ENCODE results near the gene ZBP1.
A peak's percentile ranks its signal among the peaks of the same experiment; 100 is the strongest.

The ZBP1 gene

GRCh38 chr20:57656252-57656820 lies 36.1 kb upstream of the ZBP1 start:
- Histone ChIP-seq H3K79me2 (ENCODE audit: insufficient read depth, low read depth) (no peaks in the 10 kb centered on the region), H2AFZ (ENCODE audit: low read depth) (no peak overlapping the region), H3K4me3 (IDR thresholded peaks at IDR 0.05; ENCODE audit: insufficient read depth, low read depth, low read length) (no peak overlapping the region), H3K4me2 (no peak overlapping the region), H3K36me3 (ENCODE audit: insufficient read depth) (no peaks in the 10 kb centered on the region), H3K27me3 (ENCODE audit: insufficient read depth, low read depth) (no peaks in the 10 kb centered on the region), H3K4me1 (ENCODE audit: low read depth, poor library complexity, severe bottlenecking) (no peaks in the 10 kb centered on the region), H3K9ac (no peak overlapping the region), H4K20me1 (ENCODE audit: insufficient read depth) (no peaks in the 10 kb centered on the region), H3K27ac (no peak overlapping the region)
- TF ChIP-seq CTCF (conservative IDR thresholded peaks at IDR 0.05; ENCODE audit: low read depth, low read length) = no peak

GRCh38 chr20:57655809-57656155 lies 35.6 kb upstream of the ZBP1 start:
- no peak overlapping the region for H3K27ac ChIP-seq
- H3K27me3 ChIP-seq (ENCODE audit: insufficient read depth, low read depth) = no peaks in the 10 kb centered on the region
- no peak overlapping the region for H3K4me2 ChIP-seq
- no peak overlapping the region for H3K4me3 ChIP-seq (IDR thresholded peaks at IDR 0.05; ENCODE audit: insufficient read depth, low read depth, low read length)
- TF ChIP-seq CTCF (conservative IDR thresholded peaks at IDR 0.05; ENCODE audit: low read depth, low read length) = no peak
- H3K4me1 ChIP-seq (ENCODE audit: low read depth, poor library complexity, severe bottlenecking) = no peaks in the 10 kb centered on the region
- H3K9ac ChIP-seq = no peak overlapping the region
- H4K20me1 ChIP-seq (ENCODE audit: insufficient read depth) = no peaks in the 10 kb centered on the region
- H2AFZ ChIP-seq (ENCODE audit: low read depth) = no peak overlapping the region
- H3K79me2 ChIP-seq (ENCODE audit: insufficient read depth, low read depth) = no peaks in the 10 kb centered on the region
- H3K36me3 ChIP-seq (ENCODE audit: insufficient read depth) = no peaks in the 10 kb centered on the region

- H3K36me3 ChIP-seq (ENCODE audit: insufficient read depth) = no peaks in the 10 kb centered on the region
- no peaks in the 10 kb centered on the region for H3K4me1 ChIP-seq (ENCODE audit: low read depth, poor library complexity, severe bottlenecking)
- H2AFZ ChIP-seq (ENCODE audit: low read depth) = no peak overlapping the region
- no peaks in the 10 kb centered on the region for H3K79me2 ChIP-seq (ENCODE audit: insufficient read depth, low read depth)
- no peak overlapping the region for H3K9ac ChIP-seq
- no peak overlapping the region for H3K4me3 ChIP-seq (IDR thresholded peaks at IDR 0.05; ENCODE audit: insufficient read depth, low read depth, low read length)
- TF ChIP-seq CTCF (conservative IDR thresholded peaks at IDR 0.05; ENCODE audit: low read depth, low read length) = no peak
- H4K20me1 ChIP-seq (ENCODE audit: insufficient read depth) = no peaks in the 10 kb centered on the region
- H3K27ac ChIP-seq = no peak overlapping the region
- no peaks in the 10 kb centered on the region for H3K27me3 ChIP-seq (ENCODE audit: insufficient read depth, low read depth)
- H3K4me2 ChIP-seq = no peak overlapping the region
Observed at GRCh38 chr20:57654998-57655808, 35.0 kb upstream of the ZBP1 start.

- no peaks in the 10 kb centered on the region for H3K36me3 ChIP-seq (ENCODE audit: insufficient read depth)
- no peaks in the 10 kb centered on the region for H3K27me3 ChIP-seq (ENCODE audit: insufficient read depth, low read depth)
- no peaks in the 10 kb centered on the region for H4K20me1 ChIP-seq (ENCODE audit: insufficient read depth)
- TF ChIP-seq CTCF (conservative IDR thresholded peaks at IDR 0.05; ENCODE audit: low read depth, low read length) = peak; percentile 98
- H3K4me3 ChIP-seq (IDR thresholded peaks at IDR 0.05; ENCODE audit: insufficient read depth, low read depth, low read length) = no peak overlapping the region
- no peak overlapping the region for H3K4me2 ChIP-seq
- H2AFZ ChIP-seq (ENCODE audit: low read depth) = no peak overlapping the region
- no peak overlapping the region for H3K27ac ChIP-seq
- H3K4me1 ChIP-seq (ENCODE audit: low read depth, poor library complexity, severe bottlenecking) = no peaks in the 10 kb centered on the region
- H3K9ac ChIP-seq = no peak overlapping the region
- H3K79me2 ChIP-seq (ENCODE audit: insufficient read depth, low read depth) = no peaks in the 10 kb centered on the region
Observed at GRCh38 chr20:57654363-57654997, 34.3 kb upstream of the ZBP1 start.
